HepG2 (cell line): Measurements from ENCODE around the gene KREMEN1. TPM values are rescaled to one million over a fixed set of nuclear protein-coding genes. Genes with fewer than 3 reads are reported as not detected.

Experiments used
- ARNT2 ChIP-seq: sonication (generic); formaldehyde crosslinking; IDR thresholded peaks from 2 replicates; pipeline ENCODE4 v1.8.0; 2022; ENCODE audit warnings: mild to moderate bottlenecking, low read depth, missing genetic modification reagents, moderate library complexity
- ATRX ChIP-seq: sonication (generic); formaldehyde crosslinking; IDR thresholded peaks from 2 replicates; pipeline ENCODE4 v1.4.0; 2020; ENCODE audit warnings: missing genetic modification reagents, borderline replicate concordance
- HMG20B ChIP-seq: conservative IDR thresholded peaks from 2 replicates; pipeline ENCODE4 v1.6.1; 2016; ENCODE audit warnings: missing genetic modification reagents, missing compliant biosample characterization
- KDM1A ChIP-seq: IDR thresholded peaks from 2 replicates; pipeline ENCODE4 v1.6.1; 2016; ENCODE audit warnings: missing compliant biosample characterization
- MAZ ChIP-seq, 2 experiments: sonication (generic) in 1 of 2; formaldehyde crosslinking in 1 of 2; IDR thresholded peaks; 2 replicates each; pipeline versions ENCODE4 v1.5.0 to v1.6.1; 2012 to 2020; ENCODE audit warnings: low read depth in 2 of 2, mild to moderate bottlenecking in 2 of 2, borderline replicate concordance in 1 of 2, improper control_type of control experiment in 1 of 2, low read length in 1 of 2, missing genetic modification reagents in 1 of 2, moderate library complexity in 1 of 2
- ONECUT2 ChIP-seq: sonication (generic); formaldehyde crosslinking; IDR thresholded peaks from 2 replicates; pipeline ENCODE4 v1.4.0; 2020; ENCODE audit warnings: missing genetic modification reagents
- SAP130 ChIP-seq: IDR thresholded peaks from 2 replicates; pipeline ENCODE4 v1.6.1; 2016; ENCODE audit warnings: low read depth
- SP4 ChIP-seq: sonication (generic); formaldehyde crosslinking; IDR thresholded peaks from 2 replicates; pipeline ENCODE4 v1.8.1; 2023; ENCODE audit warnings: mild to moderate bottlenecking, missing genetic modification reagents
- ZFP36 ChIP-seq: fragments of 150-350 bp; IDR thresholded peaks from 2 replicates; pipeline ENCODE4 v1.6.1; 2018; ENCODE audit warnings: borderline replicate concordance, low read length, low read depth; ENCODE audit not compliant: partially characterized antibody
- ZNF629 ChIP-seq: sonication (generic); formaldehyde crosslinking; conservative IDR thresholded peaks from 2 replicates; pipeline ENCODE4 v1.5.0; 2020; ENCODE audit warnings: missing genetic modification reagents
- polyA plus RNA-seq, 8 experiments: library from polyadenylated mRNA; depleted of rRNA in 3 of 8; stranded (reverse) in 7 of 8; unstranded in 1 of 8; fragments of >200 nt; fragmentation: Illumina TruSeq in 4 of 8; extraction: Trizol in 4 of 8; gene quantifications; 2 replicates each; pipeline versions ENCODE4 v1.2.1 to v1.2.3, GENCODE V29; 2011 to 2016; ENCODE audit warnings: low read depth in 4 of 8, missing spikeins in 1 of 8, mixed read lengths in 1 of 8; ENCODE audit not compliant: insufficient read depth in 1 of 8
- total RNA-seq, 5 experiments: library from RNA; depleted of rRNA; stranded (reverse); fragments of >200 nt; fragmentation: Illumina TruSeq; extraction: Trizol; gene quantifications; 2 replicates each; pipeline ENCODE4 v1.2.3, GENCODE V29; 2016; ENCODE audit warnings: low read depth in 1 of 5
- TF ChIP-seq, protein P1 (sequence below): sonication (generic); formaldehyde crosslinking; IDR thresholded peaks from 2 replicates; pipeline ENCODE4 v1.4.0; 2020; ENCODE audit warnings: missing genetic modification reagents, borderline replicate concordance
- TF ChIP-seq, protein P2 (sequence below): sonication (generic); formaldehyde crosslinking; IDR thresholded peaks from 2 replicates; pipeline ENCODE4 v1.5.1; 2020; ENCODE audit warnings: mild to moderate bottlenecking, missing genetic modification reagents
- TF ChIP-seq, protein P3 (sequence below): sonication (generic); formaldehyde crosslinking; IDR thresholded peaks from 2 replicates; pipeline ENCODE4 v1.5.0; 2020; ENCODE audit warnings: mild to moderate bottlenecking, missing genetic modification reagents
- TF ChIP-seq, protein P4 (sequence below): IDR thresholded peaks from 2 replicates; pipeline ENCODE4 v1.4.0; 2020; ENCODE audit warnings: mild to moderate bottlenecking, missing genetic modification reagents
- TF ChIP-seq, protein P5 (sequence below): sonication (generic); formaldehyde crosslinking; IDR thresholded peaks from 2 replicates; pipeline ENCODE4 v1.4.0; 2020; ENCODE audit warnings: missing genetic modification reagents, borderline replicate concordance

The KREMEN1 gene
- total and polyA plus RNA-seq, 2 of the 13 experiments (the other 11 are each of a cell fraction or from before 2014, with no cell fraction given) = 9.8 to 13.8 TPM

DNA sequence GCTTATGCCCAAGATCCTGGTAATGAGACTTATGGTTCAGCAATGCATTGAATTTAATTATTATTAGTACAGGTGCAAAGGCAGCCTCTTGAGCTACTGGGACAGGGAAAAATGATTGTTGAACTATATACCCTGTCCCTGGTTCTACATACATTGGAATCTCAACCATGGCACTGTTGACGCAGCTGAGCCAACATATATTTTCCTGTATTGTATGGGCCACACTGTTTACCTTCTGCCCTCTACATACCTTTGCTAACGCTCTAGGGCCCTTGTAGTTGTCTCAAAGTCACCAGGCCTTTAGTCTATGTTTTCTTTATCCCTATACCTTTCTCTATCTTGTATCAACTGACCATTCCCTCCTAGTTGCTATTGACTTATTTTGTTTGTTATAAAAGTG lies 22.6 kb downstream of the KREMEN1 start (continued):
- TF ChIP-seq, protein P1, sequence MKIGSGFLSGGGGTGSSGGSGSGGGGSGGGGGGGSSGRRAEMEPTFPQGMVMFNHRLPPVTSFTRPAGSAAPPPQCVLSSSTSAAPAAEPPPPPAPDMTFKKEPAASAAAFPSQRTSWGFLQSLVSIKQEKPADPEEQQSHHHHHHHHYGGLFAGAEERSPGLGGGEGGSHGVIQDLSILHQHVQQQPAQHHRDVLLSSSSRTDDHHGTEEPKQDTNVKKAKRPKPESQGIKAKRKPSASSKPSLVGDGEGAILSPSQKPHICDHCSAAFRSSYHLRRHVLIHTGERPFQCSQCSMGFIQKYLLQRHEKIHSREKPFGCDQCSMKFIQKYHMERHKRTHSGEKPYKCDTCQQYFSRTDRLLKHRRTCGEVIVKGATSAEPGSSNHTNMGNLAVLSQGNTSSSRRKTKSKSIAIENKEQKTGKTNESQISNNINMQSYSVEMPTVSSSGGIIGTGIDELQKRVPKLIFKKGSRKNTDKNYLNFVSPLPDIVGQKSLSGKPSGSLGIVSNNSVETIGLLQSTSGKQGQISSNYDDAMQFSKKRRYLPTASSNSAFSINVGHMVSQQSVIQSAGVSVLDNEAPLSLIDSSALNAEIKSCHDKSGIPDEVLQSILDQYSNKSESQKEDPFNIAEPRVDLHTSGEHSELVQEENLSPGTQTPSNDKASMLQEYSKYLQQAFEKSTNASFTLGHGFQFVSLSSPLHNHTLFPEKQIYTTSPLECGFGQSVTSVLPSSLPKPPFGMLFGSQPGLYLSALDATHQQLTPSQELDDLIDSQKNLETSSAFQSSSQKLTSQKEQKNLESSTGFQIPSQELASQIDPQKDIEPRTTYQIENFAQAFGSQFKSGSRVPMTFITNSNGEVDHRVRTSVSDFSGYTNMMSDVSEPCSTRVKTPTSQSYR = no peak
- TF ChIP-seq, protein P2, sequence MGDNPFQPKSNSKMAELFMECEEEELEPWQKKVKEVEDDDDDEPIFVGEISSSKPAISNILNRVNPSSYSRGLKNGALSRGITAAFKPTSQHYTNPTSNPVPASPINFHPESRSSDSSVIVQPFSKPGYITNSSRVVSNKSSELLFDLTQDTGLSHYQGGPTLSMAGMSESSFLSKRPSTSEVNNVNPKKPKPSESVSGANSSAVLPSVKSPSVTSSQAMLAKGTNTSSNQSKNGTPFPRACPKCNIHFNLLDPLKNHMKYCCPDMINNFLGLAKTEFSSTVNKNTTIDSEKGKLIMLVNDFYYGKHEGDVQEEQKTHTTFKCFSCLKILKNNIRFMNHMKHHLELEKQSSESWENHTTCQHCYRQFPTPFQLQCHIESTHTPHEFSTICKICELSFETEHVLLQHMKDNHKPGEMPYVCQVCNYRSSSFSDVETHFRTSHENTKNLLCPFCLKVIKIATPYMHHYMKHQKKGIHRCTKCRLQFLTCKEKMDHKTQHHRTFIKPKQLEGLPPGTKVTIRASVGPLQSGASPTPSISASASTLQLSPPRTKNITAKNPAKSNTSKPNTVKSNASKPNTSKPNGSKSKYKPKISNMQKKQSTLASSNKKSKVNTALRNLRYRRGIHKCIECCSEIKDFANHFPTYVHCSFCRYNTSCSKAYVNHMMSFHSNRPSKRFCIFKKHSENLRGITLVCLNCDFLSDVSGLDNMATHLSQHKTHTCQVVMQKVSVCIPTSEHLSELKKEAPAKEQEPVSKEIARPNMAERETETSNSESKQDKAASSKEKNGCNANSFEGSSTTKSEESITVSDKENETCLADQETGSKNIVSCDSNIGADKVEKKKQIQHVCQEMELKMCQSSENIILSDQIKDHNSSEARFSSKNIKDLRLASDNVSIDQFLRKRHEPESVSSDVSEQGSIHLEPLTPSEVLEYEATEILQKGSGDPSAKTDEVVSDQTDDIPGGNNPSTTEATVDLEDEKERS (CRISPR knock-in tag) = no peak
- 0 out of 2 replicates have a peak, but pooled peaks have one; percentile 34 for TF ChIP-seq ONECUT2
- TF ChIP-seq ATRX (CRISPR knock-in tag) = no peak
- TF ChIP-seq MAZ (IDR thresholded peaks at IDR 0.05; ENCODE audit: borderline replicate concordance, low read depth, low read length) = no peak
- no peak for TF ChIP-seq MAZ (CRISPR knock-in tag; IDR thresholded peaks at IDR 0.05; ENCODE audit: low read depth)
- TF ChIP-seq, protein P3, sequence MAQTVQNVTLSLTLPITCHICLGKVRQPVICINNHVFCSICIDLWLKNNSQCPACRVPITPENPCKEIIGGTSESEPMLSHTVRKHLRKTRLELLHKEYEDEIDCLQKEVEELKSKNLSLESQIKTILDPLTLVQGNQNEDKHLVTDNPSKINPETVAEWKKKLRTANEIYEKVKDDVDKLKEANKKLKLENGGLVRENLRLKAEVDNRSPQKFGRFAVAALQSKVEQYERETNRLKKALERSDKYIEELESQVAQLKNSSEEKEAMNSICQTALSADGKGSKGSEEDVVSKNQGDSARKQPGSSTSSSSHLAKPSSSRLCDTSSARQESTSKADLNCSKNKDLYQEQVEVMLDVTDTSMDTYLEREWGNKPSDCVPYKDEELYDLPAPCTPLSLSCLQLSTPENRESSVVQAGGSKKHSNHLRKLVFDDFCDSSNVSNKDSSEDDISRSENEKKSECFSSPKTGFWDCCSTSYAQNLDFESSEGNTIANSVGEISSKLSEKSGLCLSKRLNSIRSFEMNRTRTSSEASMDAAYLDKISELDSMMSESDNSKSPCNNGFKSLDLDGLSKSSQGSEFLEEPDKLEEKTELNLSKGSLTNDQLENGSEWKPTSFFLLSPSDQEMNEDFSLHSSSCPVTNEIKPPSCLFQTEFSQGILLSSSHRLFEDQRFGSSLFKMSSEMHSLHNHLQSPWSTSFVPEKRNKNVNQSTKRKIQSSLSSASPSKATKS (CRISPR knock-in tag) = no peak
- no peak for TF ChIP-seq SP4 (CRISPR knock-in tag)
- TF ChIP-seq, protein P4, sequence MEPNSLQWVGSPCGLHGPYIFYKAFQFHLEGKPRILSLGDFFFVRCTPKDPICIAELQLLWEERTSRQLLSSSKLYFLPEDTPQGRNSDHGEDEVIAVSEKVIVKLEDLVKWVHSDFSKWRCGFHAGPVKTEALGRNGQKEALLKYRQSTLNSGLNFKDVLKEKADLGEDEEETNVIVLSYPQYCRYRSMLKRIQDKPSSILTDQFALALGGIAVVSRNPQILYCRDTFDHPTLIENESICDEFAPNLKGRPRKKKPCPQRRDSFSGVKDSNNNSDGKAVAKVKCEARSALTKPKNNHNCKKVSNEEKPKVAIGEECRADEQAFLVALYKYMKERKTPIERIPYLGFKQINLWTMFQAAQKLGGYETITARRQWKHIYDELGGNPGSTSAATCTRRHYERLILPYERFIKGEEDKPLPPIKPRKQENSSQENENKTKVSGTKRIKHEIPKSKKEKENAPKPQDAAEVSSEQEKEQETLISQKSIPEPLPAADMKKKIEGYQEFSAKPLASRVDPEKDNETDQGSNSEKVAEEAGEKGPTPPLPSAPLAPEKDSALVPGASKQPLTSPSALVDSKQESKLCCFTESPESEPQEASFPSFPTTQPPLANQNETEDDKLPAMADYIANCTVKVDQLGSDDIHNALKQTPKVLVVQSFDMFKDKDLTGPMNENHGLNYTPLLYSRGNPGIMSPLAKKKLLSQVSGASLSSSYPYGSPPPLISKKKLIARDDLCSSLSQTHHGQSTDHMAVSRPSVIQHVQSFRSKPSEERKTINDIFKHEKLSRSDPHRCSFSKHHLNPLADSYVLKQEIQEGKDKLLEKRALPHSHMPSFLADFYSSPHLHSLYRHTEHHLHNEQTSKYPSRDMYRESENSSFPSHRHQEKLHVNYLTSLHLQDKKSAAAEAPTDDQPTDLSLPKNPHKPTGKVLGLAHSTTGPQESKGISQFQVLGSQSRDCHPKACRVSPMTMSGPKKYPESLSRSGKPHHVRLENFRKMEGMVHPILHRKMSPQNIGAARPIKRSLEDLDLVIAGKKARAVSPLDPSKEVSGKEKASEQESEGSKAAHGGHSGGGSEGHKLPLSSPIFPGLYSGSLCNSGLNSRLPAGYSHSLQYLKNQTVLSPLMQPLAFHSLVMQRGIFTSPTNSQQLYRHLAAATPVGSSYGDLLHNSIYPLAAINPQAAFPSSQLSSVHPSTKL (CRISPR knock-in tag) = peak; percentile 73
- no peak for TF ChIP-seq ZNF629 (CRISPR knock-in tag)
- TF ChIP-seq KDM1A (CRISPR knock-in tag) = no peak
- TF ChIP-seq HMG20B (CRISPR knock-in tag) = no peak
- TF ChIP-seq SAP130 (CRISPR knock-in tag) = peak; percentile 30
- TF ChIP-seq, protein P5, sequence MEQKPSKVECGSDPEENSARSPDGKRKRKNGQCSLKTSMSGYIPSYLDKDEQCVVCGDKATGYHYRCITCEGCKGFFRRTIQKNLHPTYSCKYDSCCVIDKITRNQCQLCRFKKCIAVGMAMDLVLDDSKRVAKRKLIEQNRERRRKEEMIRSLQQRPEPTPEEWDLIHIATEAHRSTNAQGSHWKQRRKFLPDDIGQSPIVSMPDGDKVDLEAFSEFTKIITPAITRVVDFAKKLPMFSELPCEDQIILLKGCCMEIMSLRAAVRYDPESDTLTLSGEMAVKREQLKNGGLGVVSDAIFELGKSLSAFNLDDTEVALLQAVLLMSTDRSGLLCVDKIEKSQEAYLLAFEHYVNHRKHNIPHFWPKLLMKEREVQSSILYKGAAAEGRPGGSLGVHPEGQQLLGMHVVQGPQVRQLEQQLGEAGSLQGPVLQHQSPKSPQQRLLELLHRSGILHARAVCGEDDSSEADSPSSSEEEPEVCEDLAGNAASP (CRISPR knock-in tag) = no peak
- TF ChIP-seq ARNT2 (CRISPR knock-in tag) = no peak
- no peak for TF ChIP-seq ZFP36
